ENCODE data around the gene TAF6. TPM values are rescaled to one million over a fixed set of nuclear protein-coding genes. Genes with fewer than 3 reads are reported as not detected.

Gene TAF6
- total RNA-seq, 1 experiment from 2014 or later, result 87.1 TPM

GRCh38 chr7:100065452-100066186 is 53.5 kb downstream of the TAF6 start:
- Histone ChIP-seq H3K9me3 (ENCODE audit: control insufficient read depth, low read depth, low read length) (peaks cover 10% of the 10 kb centered on the region), H2AK5ac (ENCODE audit: insufficient read length, low read length) (no peak overlapping the region), H3K4me1 (ENCODE audit: insufficient read depth, low read length) (no peaks in the 10 kb centered on the region), H2BK15ac (ENCODE audit: low read depth, low read length) (no peak overlapping the region), H4K8ac (replicated peaks; ENCODE audit: insufficient read length, low read depth, low read length) (no peak overlapping the region), H3K56ac (ENCODE audit: insufficient read length, low read depth, low read length) (no peak overlapping the region), H3K27me3 (ENCODE audit: insufficient read depth, low read length) (no peaks in the 10 kb centered on the region), H4K20me1 (ENCODE audit: control insufficient read depth, insufficient read depth, insufficient read length) (no peaks in the 10 kb centered on the region), H3K18ac (ENCODE audit: insufficient read length, low read depth, low read length) (no peak overlapping the region), H3K23ac (ENCODE audit: insufficient read length, low read depth, low read length) (no peak overlapping the region), H3K9ac (ENCODE audit: extremely low read depth, insufficient read length, low read length) (no peak overlapping the region), H3K4me2 (ENCODE audit: insufficient read depth, insufficient read length, low read length) (no peak overlapping the region), H3K27ac (ENCODE audit: insufficient read length, low read depth, low read length) (no peak overlapping the region), H3K14ac (ENCODE audit: insufficient read depth, low read length) (no peak overlapping the region), H3K79me1 (ENCODE audit: insufficient read depth, low read depth, low read length, poor library complexity, severe bottlenecking) (no peaks in the 10 kb centered on the region), H3K23me2 (ENCODE audit: insufficient read length, low read depth, low read length, poor library complexity, severe bottlenecking) (no peaks in the 10 kb centered on the region), H4K5ac (ENCODE audit: insufficient read length, low read depth, low read length) (no peak overlapping the region), H3K4ac (ENCODE audit: low read depth, low read length) (no peak overlapping the region), H2AFZ (ENCODE audit: low read length) (no peak overlapping the region), H2BK20ac (ENCODE audit: low read depth, low read length, poor library complexity, severe bottlenecking) (no peak overlapping the region), H4K91ac (ENCODE audit: insufficient read length, low read depth, low read length) (no peak overlapping the region), H2BK120ac (ENCODE audit: low read depth, low read length, poor library complexity, severe bottlenecking) (no peak overlapping the region), H2BK5ac (ENCODE audit: insufficient read length, low read length) (no peak overlapping the region), H3K79me2 (ENCODE audit: insufficient read depth, low read length) (no peaks in the 10 kb centered on the region), H2BK12ac (ENCODE audit: insufficient read length, low read depth, low read length) (no peak overlapping the region), H3T11ph (ENCODE audit: low read length) (no peak overlapping the region)
- Mint-ChIP-seq H3K4me1 (no peaks in the 10 kb centered on the region), H3K27ac (peak overlapping the region in 2 of 3 experiments; percentile 51 to 88; a peak in 2 of 7 replicates), H3K4me3 (no peak overlapping the region), H3K27me3 (ENCODE audit: low read depth) (no peaks in the 10 kb centered on the region; the same call in 1 of the 2 replicates), H3K9me3 (peaks cover 12% of the 10 kb centered on the region in 2 experiments), H3K36me3 (ENCODE audit: insufficient read depth in 1 of 3, low read depth in 3 of 3) (peaks cover 46 to 86% (median 67%) of the 10 kb centered on the region in 3 experiments)
- DNase-seq, result no peak
- no CpG with 5 or more reads among the region's 8 CpGs for WGBS (ENCODE audit: extremely low coverage, insufficient read length, low lambda C conversion rate)
- TF ChIP-seq CTCF (conservative IDR thresholded peaks at IDR 0.05), result no peak
